GM18868 (cell line): ENCODE measurements around the gene CNTN6.
"Not testable (repeated sequence)": the region's sequence is repeated elsewhere in the genome, so short reads cannot be mapped to it uniquely, and the experiment has no call there.

Experiments
- ATAC-seq: cut with Tn5 transposase; IDR thresholded peaks from one replicate; pipeline ENCODE4 v1.9.1; 2021; ENCODE audit warnings: mild to moderate bottlenecking, moderate library complexity; ENCODE audit not compliant: unreplicated experiment

Gene CNTN6

GRCh38 chr3:1272546-1273265, 179.9 kb downstream of the CNTN6 start:
- ATAC-seq: no peak

- peak; percentile 71 for ATAC-seq
Observed at GRCh38 chr3:1275495-1275894, 182.7 kb downstream of the CNTN6 start.

- ATAC-seq: no peak
Observed at GRCh38 chr3:1287815-1288214, 195.0 kb downstream of the CNTN6 start.

GRCh38 chr3:1288805-1289494, 196.1 kb downstream of the CNTN6 start:
- ATAC-seq: no peak

- no peak for ATAC-seq
Observed at GRCh38 chr3:1292571-1293071, 199.8 kb downstream of the CNTN6 start.

- no peak for ATAC-seq
Observed at GRCh38 chr3:1294586-1294985, 201.8 kb downstream of the CNTN6 start.

GRCh38 chr3:1318296-1319005, 225.6 kb downstream of the CNTN6 start:
- ATAC-seq: no peak

GRCh38 chr3:1326546-1326945, 233.7 kb downstream of the CNTN6 start:
- ATAC-seq: no peak

- no peak for ATAC-seq
Observed at GRCh38 chr3:1330107-1330506, 237.3 kb downstream of the CNTN6 start.

GRCh38 chr3:1346386-1346785, 253.6 kb downstream of the CNTN6 start:
- no peak for ATAC-seq

- no peak for ATAC-seq
Observed at GRCh38 chr3:1348547-1348946, 255.7 kb downstream of the CNTN6 start.

- no peak for ATAC-seq
Observed at GRCh38 chr3:1350885-1351284, 258.1 kb downstream of the CNTN6 start.

GRCh38 chr3:1355691-1356090, 262.9 kb downstream of the CNTN6 start:
- ATAC-seq: no peak

- no peak for ATAC-seq
Observed at GRCh38 chr3:1356101-1356500, 263.3 kb downstream of the CNTN6 start.

GRCh38 chr3:1365528-1365927, 272.7 kb downstream of the CNTN6 start:
- ATAC-seq: no peak

- no peak for ATAC-seq
Observed at GRCh38 chr3:1374471-1374870, 281.6 kb downstream of the CNTN6 start.

- ATAC-seq: no peak
Observed at GRCh38 chr3:1375145-1375544, 282.3 kb downstream of the CNTN6 start.

GRCh38 chr3:1380926-1381646, 288.3 kb downstream of the CNTN6 start:
- ATAC-seq: peak; percentile 89

- ATAC-seq: peak; percentile 44
Observed at GRCh38 chr3:1381647-1382036, 288.8 kb downstream of the CNTN6 start.

GRCh38 chr3:1387396-1387905, 294.6 kb downstream of the CNTN6 start:
- not testable (repeated sequence) for ATAC-seq

- no peak for ATAC-seq
Observed at GRCh38 chr3:1394188-1394587, 301.4 kb downstream of the CNTN6 start.
